Breast epithelium (tissue), 4 donors: ENCODE results near the gene PSMD1. TPM values are rescaled to one million over a fixed set of nuclear protein-coding genes. Genes with fewer than 3 reads are reported as not detected.

Experiments used
- DNase-seq, 2 donors: peaks; one replicate each; pipeline ENCODE4 v3.0.0-alpha.2; 2019; ENCODE audit warnings: low spot score in 2 of 2
- H3K27ac ChIP-seq, 2 donors: fragments of 200-600 bp; sonication (generic) in 1 of 2; one replicate each; pipeline ENCODE4 v1.5.1; 2016 to 2019; ENCODE audit warnings: mild to moderate bottlenecking in 1 of 2
- H3K27me3 ChIP-seq, 2 donors: fragments of 200-600 bp; sonication (generic) in 1 of 2; one replicate each; pipeline versions ENCODE4 v1.5.1 to v1.6.0; 2017 to 2019; ENCODE audit warnings: control low read depth in 1 of 2, mild to moderate bottlenecking in 1 of 2
- H3K36me3 ChIP-seq: fragments of 200-600 bp; one replicate; pipeline ENCODE4 v1.5.1; 2019
- H3K4me1 ChIP-seq, 2 donors: fragments of 200-600 bp; sonication (generic); one replicate each; pipeline ENCODE4 v1.5.1; 2016 to 2019; ENCODE audit warnings: control low read depth in 1 of 2
- H3K4me3 ChIP-seq, 3 donors: fragments of 200-600 bp; sonication (generic); 1 replicate in 2 of 3; 2 replicates in 1 of 3; pipeline ENCODE4 v1.5.1; 2016 to 2019; ENCODE audit warnings: mild to moderate bottlenecking in 3 of 3, moderate library complexity in 2 of 3
- H3K9me3 ChIP-seq, 2 donors: fragments of 200-600 bp; sonication (generic) in 1 of 2; one replicate each; pipeline ENCODE4 v1.5.1; 2016 to 2019; ENCODE audit warnings: control low read depth in 1 of 2
- CTCF ChIP-seq, 3 donors: fragments of 450-650 bp; IDR thresholded peaks; one replicate each; pipeline ENCODE4 v1.5.1; 2016 to 2017; ENCODE audit warnings: antibody characterized with exemption in 3 of 3, mild to moderate bottlenecking in 3 of 3, moderate library complexity in 3 of 3
- POLR2A ChIP-seq: fragments of 450-650 bp; IDR thresholded peaks from one replicate; pipeline ENCODE4 v1.6.1; 2016; ENCODE audit warnings: antibody characterized with exemption, mild to moderate bottlenecking, moderate library complexity
- POLR2AphosphoS5 ChIP-seq, 3 donors: sonication (generic); formaldehyde crosslinking; IDR thresholded peaks; one replicate each; pipeline ENCODE4 v1.6.1; 2017; ENCODE audit warnings: antibody characterized with exemption in 3 of 3
- intact Hi-C: fragments of 100-400 bp; cut with DNase I; formaldehyde crosslinking; loops from one replicate; pipeline ENCODE4 v1.15.1; 2023; ENCODE audit warnings: low total_unique reads
- total RNA-seq, 3 donors: library from RNA; depleted of rRNA; stranded (reverse); fragments of >200 nt; gene quantifications; one replicate each; pipeline ENCODE4 v1.1.0, GENCODE V29; 2016

PSMD1 gene
- total RNA-seq, 3 donors from 2014 or later = 63.8 to 73.0 (median 69.2) TPM

- no peaks in the 10 kb centered on the region for H3K9me3 ChIP-seq
- H3K36me3 ChIP-seq = no peaks in the 10 kb centered on the region
- intact Hi-C loops = no loop called here
- TF ChIP-seq POLR2AphosphoS5 (IDR thresholded peaks at IDR 0.05) = no peak
- TF ChIP-seq CTCF (IDR thresholded peaks at IDR 0.05) = no peak
- TF ChIP-seq POLR2A = no peak
- no peaks in the 10 kb centered on the region for H3K4me1 ChIP-seq
- H3K4me3 ChIP-seq = no peak overlapping the region
- DNase-seq = no peak
- H3K27ac ChIP-seq = no peak overlapping the region
- no peaks in the 10 kb centered on the region for H3K27me3 ChIP-seq
Observed at GRCh38 chr2:231010201-231010730, 46.4 kb upstream of the PSMD1 start.

DNA sequence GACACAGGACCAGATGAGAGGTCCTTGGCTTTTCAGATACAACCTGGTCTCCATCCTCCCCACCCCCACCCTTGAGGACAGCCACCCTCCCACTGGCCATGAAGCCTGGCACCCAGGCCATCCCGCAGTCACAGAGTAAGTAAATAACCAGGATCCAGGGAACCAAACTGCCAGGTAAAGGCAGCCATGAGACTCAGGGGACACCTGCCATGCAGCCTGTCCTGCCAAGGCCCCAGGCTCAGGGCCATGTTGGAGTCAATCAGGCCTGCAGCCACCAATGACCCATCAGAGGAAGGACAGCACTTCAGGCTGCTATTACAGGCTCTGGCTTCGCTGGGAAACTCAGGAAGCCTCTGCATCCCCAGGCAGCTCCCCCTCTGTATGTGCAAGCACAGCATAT lies 45.1 kb upstream of the PSMD1 start:
- intact Hi-C loops = no loop called here
- DNase-seq = no peak
- Histone ChIP-seq H3K4me3 (no peak overlapping the region), H3K36me3 (no peaks in the 10 kb centered on the region), H3K4me1 (no peaks in the 10 kb centered on the region), H3K9me3 (no peaks in the 10 kb centered on the region), H3K27me3 (no peaks in the 10 kb centered on the region), H3K27ac (no peak overlapping the region)
- TF ChIP-seq CTCF (IDR thresholded peaks at IDR 0.05) (no peak), POLR2AphosphoS5 (IDR thresholded peaks at IDR 0.05) (no peak), POLR2A (no peak)

DNA sequence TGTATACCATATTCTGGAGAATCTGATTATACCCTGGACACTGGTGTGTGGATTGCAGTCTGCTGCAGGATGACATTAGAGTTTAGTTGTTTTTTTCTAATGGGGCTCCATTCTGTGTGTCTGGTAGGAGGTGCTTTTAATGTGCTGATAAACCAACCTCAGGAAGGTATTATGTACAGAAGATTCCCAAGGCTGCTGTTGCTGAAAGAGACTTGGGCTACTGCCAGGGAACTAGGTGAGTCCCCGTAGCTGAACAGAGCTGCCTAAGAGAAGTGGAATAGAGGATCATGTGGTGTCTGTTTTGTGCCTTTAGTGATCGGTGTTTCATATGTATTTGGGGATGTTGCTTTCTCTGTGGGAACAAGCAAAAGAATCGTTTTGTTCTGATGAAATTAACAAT lies 44.2 kb upstream of the PSMD1 start:
- TF ChIP-seq POLR2A (no peak), CTCF (IDR thresholded peaks at IDR 0.05) (no peak), POLR2AphosphoS5 (IDR thresholded peaks at IDR 0.05) (no peak)
- intact Hi-C loops = no loop called here
- Histone ChIP-seq H3K36me3 (no peaks in the 10 kb centered on the region), H3K27me3 (no peaks in the 10 kb centered on the region), H3K4me3 (no peak overlapping the region), H3K9me3 (no peaks in the 10 kb centered on the region), H3K27ac (no peak overlapping the region), H3K4me1 (no peaks in the 10 kb centered on the region)
- no peak for DNase-seq

DNA sequence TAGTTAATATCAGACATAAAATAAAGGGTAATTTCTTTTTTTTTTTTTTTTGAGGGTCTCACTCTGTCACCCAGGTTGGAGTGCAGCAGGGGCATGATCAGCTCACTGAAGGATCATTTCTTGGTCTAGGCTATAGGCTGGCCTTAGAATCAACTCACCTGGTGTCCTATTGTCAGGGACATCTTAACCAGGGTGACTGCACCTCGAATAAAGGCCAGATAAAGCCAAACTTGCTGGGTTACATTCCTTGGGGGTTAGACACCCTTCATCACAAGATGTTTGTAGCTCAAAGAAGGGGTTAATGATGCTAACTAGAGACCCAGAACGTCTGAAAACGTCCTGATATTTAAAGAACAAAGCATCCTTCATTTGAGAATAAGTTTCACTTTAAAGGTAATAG lies 42.8 kb upstream of the PSMD1 start:
- Histone ChIP-seq H3K4me1 (no peaks in the 10 kb centered on the region), H3K27ac (no peak overlapping the region), H3K4me3 (no peak overlapping the region), H3K27me3 (no peaks in the 10 kb centered on the region), H3K9me3 (no peaks in the 10 kb centered on the region), H3K36me3 (no peaks in the 10 kb centered on the region)
- DNase-seq = no peak
- TF ChIP-seq CTCF (IDR thresholded peaks at IDR 0.05) (no peak), POLR2A (no peak), POLR2AphosphoS5 (IDR thresholded peaks at IDR 0.05) (no peak)
- intact Hi-C loops = no loop called here

DNA sequence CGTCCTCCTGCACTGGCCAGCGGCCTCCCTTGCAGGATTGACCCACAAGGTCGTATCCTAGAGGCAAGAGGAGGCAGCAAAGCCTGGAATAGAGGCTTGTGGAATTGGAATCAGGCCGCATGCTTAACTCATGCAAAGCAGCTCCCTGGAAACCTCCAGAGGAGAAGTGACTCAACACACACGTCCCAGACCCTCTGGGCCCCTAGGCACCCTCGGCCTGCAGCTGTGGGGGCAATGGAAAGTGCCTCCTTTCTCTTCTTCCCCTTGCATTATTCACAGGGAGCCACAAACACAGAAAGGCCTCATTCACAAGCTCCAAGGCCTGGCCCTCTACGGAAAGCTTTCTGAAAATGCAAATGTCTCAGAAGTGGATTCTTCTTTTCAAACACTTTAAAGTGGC lies 41.2 kb upstream of the PSMD1 start:
- no peaks in the 10 kb centered on the region for H3K27me3 ChIP-seq
- DNase-seq = no peak
- no peaks in the 10 kb centered on the region for H3K36me3 ChIP-seq
- H3K4me3 ChIP-seq = no peak overlapping the region
- intact Hi-C loops = no loop called here
- H3K4me1 ChIP-seq = no peaks in the 10 kb centered on the region
- no peaks in the 10 kb centered on the region for H3K9me3 ChIP-seq
- TF ChIP-seq POLR2AphosphoS5 (IDR thresholded peaks at IDR 0.05) = no peak
- no peak for TF ChIP-seq CTCF (IDR thresholded peaks at IDR 0.05)
- TF ChIP-seq POLR2A = no peak
- H3K27ac ChIP-seq = no peak overlapping the region
